Ammon's horn (tissue), 1 donor: Measurements from ENCODE around the gene RIIAD1.
"Not testable (repeated sequence)": the region's sequence is repeated elsewhere in the genome, so short reads cannot be mapped to it uniquely, and the experiment has no call there.

Source experiments
- DNase-seq: peaks from one replicate; pipeline ENCODE4 v3.0.0-alpha.2; 2016; ENCODE audit warnings: low spot score

The RIIAD1 gene

GRCh38 chr1:151733995-151734394 lies 12.7 kb downstream of the RIIAD1 start:
- DNase-seq: not testable (repeated sequence)

GRCh38 chr1:151737026-151737425 lies 15.7 kb downstream of the RIIAD1 start:
- no peak for DNase-seq

GRCh38 chr1:151737479-151737878 lies 16.2 kb downstream of the RIIAD1 start:
- DNase-seq: no peak

- DNase-seq: no peak
Measured at GRCh38 chr1:151739590-151740355, 18.5 kb downstream of the RIIAD1 start.

GRCh38 chr1:151741516-151741915 lies 20.2 kb downstream of the RIIAD1 start:
- no peak for DNase-seq

- no peak for DNase-seq
Measured at GRCh38 chr1:151756291-151756690, 35.0 kb downstream of the RIIAD1 start.

- DNase-seq: no peak
Measured at GRCh38 chr1:151759241-151759640, 37.9 kb downstream of the RIIAD1 start.

GRCh38 chr1:151760597-151761385 lies 39.5 kb downstream of the RIIAD1 start:
- no peak for DNase-seq

- peak; percentile 84 for DNase-seq
Measured at GRCh38 chr1:151762941-151763921, 41.9 kb downstream of the RIIAD1 start, which contains the start of gene MRPL9. Gene MRPL9 (minus strand): TSS chr1:151763496. CDS start chr1:151763479, 17 bp downstream.

- DNase-seq: no peak
Measured at GRCh38 chr1:151763990-151764389, 42.7 kb downstream of the RIIAD1 start.

GRCh38 chr1:151768351-151769066 lies 47.2 kb downstream of the RIIAD1 start:
- not testable (repeated sequence) for DNase-seq

- not testable (repeated sequence) for DNase-seq
Measured at GRCh38 chr1:151769270-151769669, 47.9 kb downstream of the RIIAD1 start.

- DNase-seq: no peak
Measured at GRCh38 chr1:151773702-151774101, 52.4 kb downstream of the RIIAD1 start.

GRCh38 chr1:151774256-151774922 lies 53.1 kb downstream of the RIIAD1 start:
- DNase-seq: no peak

- no peak for DNase-seq
Measured at GRCh38 chr1:151775894-151776664, 54.8 kb downstream of the RIIAD1 start.

- DNase-seq: no peak
Measured at GRCh38 chr1:151776665-151777062, 55.3 kb downstream of the RIIAD1 start.

GRCh38 chr1:151777317-151777716 lies 56.0 kb downstream of the RIIAD1 start:
- DNase-seq: no peak
